ENCODE results near the gene ABLIM1. TPM values are rescaled to one million over a fixed set of nuclear protein-coding genes. Genes with fewer than 3 reads are reported as not detected.

The ABLIM1 gene
- total RNA-seq, 1 donor from 2014 or later: 144 TPM

GRCh38 chr10:114647545-114648138 is 10.4 kb downstream of the ABLIM1 start:
- DNase-seq (no peak), ATAC-seq (no peak)
- H3K4me3 ChIP-seq: no peak overlapping the region
- H3K27me3 ChIP-seq: no peaks in the 10 kb centered on the region
- no peak overlapping the region for H3K27ac ChIP-seq
- H3K36me3 ChIP-seq: no peaks in the 10 kb centered on the region
- H3K4me1 ChIP-seq: peaks cover 23% of the 10 kb centered on the region
- no peak for TF ChIP-seq CTCF (IDR thresholded peaks at IDR 0.05)
- H3K9me3 ChIP-seq: no peaks in the 10 kb centered on the region
- intact Hi-C loops (cut with DNase I): no loop called here

GRCh38 chr10:114646426-114646825 is 11.6 kb downstream of the ABLIM1 start:
- H3K9me3 ChIP-seq: no peaks in the 10 kb centered on the region
- TF ChIP-seq CTCF (IDR thresholded peaks at IDR 0.05): no peak
- H3K27me3 ChIP-seq: no peaks in the 10 kb centered on the region
- ATAC-seq (no peak), DNase-seq (no peak)
- H3K36me3 ChIP-seq: no peaks in the 10 kb centered on the region
- no peak overlapping the region for H3K27ac ChIP-seq
- no peak overlapping the region for H3K4me3 ChIP-seq
- H3K4me1 ChIP-seq: peaks cover 23% of the 10 kb centered on the region
- intact Hi-C loops (cut with DNase I): no loop called here

- Histone ChIP-seq H3K36me3 (no peaks in the 10 kb centered on the region), H3K27me3 (no peaks in the 10 kb centered on the region), H3K9me3 (no peaks in the 10 kb centered on the region), H3K27ac (no peak overlapping the region), H3K4me3 (no peak overlapping the region), H3K4me1 (peaks cover 23% of the 10 kb centered on the region)
- no peak for TF ChIP-seq CTCF (IDR thresholded peaks at IDR 0.05)
- no peak for ATAC-seq
- intact Hi-C loops (cut with DNase I): no loop called here
- no peak for DNase-seq
Observed at GRCh38 chr10:114645706-114646105, 12.4 kb downstream of the ABLIM1 start.

DNA sequence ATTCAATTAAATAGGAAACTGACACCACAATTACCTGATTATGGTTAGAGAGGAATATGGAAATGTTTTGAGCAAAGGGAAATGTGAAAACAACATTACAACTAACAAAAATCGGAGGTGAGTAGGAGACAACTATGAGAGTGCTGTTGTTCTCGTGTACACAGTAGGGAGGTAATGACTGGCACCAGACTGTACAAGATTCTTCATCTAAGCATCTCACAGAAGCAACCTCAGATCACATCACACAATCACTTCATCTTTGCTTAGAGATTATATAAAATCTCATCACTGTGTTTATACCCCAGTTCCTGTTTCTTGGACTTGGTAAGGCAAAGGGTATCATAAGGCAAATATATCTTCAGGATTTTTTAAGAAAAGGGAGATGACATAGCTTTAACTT is 14.9 kb downstream of the ABLIM1 start:
- intact Hi-C loops (cut with DNase I): no loop called here
- H3K27ac ChIP-seq: no peak overlapping the region
- no peaks in the 10 kb centered on the region for H3K9me3 ChIP-seq
- TF ChIP-seq CTCF (IDR thresholded peaks at IDR 0.05): no peak
- DNase-seq: no peak
- H3K36me3 ChIP-seq: no peaks in the 10 kb centered on the region
- peaks cover 6% of the 10 kb centered on the region for H3K4me1 ChIP-seq
- no peak for ATAC-seq
- no peaks in the 10 kb centered on the region for H3K27me3 ChIP-seq
- H3K4me3 ChIP-seq: no peak overlapping the region

GRCh38 chr10:114642729-114643128 is 15.3 kb downstream of the ABLIM1 start:
- no peak overlapping the region for H3K27ac ChIP-seq

More at GRCh38 chr10:114642729-114643128, 15.3 kb downstream of the ABLIM1 start:
- H3K27me3 ChIP-seq: no peaks in the 10 kb centered on the region
- no peak overlapping the region for H3K4me3 ChIP-seq
- H3K36me3 ChIP-seq: no peaks in the 10 kb centered on the region
- intact Hi-C loops (cut with DNase I): no loop called here
- ATAC-seq: peak; percentile 45
- DNase-seq: no peak
- peaks cover 6% of the 10 kb centered on the region for H3K4me1 ChIP-seq
- no peak for TF ChIP-seq CTCF (IDR thresholded peaks at IDR 0.05)
- H3K9me3 ChIP-seq: no peaks in the 10 kb centered on the region
